NCI-H2029 treated with DMSO at 0.1 percent for 48 hours (cell line): ENCODE measurements around the gene EFCAB5.
"Not testable (repeated sequence)": the region's sequence is repeated elsewhere in the genome, so short reads cannot be mapped to it uniquely, and the experiment has no call there.

ENCODE experiments used
- DNase-seq: peaks from one replicate; lab custom pipeline; 2025; lab: John Stamatoyannopoulos, UW

Gene EFCAB5

DNA sequence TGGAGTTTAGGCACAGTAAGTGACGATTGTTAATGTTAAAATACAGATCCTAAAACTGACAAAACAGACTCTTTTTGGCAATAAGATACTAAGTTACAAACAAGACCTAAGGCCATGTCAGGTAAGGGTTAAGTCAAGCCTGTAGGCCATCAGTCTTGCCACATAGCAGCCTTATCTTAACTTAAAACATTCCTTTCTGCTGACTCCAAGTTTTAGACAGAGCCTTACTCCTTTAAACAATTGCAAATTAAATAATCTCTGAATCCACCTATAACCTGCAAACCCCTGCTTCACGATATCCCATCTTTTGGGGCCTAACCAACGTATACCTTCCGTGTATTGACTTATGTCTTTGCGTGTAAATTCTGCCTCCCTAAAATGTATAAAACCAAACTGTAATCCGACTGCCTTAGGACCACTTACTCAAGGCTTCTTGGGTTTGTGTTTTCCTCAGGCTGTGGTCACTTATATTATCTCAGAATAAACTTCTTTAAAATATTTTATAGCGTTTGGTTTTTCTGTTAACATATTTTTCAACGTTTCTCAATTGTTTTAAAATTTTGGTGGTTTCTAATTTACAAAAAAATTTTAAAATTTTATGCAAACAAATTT is 64.4 kb downstream of the EFCAB5 start:
- DNase-seq: no peak

DNA sequence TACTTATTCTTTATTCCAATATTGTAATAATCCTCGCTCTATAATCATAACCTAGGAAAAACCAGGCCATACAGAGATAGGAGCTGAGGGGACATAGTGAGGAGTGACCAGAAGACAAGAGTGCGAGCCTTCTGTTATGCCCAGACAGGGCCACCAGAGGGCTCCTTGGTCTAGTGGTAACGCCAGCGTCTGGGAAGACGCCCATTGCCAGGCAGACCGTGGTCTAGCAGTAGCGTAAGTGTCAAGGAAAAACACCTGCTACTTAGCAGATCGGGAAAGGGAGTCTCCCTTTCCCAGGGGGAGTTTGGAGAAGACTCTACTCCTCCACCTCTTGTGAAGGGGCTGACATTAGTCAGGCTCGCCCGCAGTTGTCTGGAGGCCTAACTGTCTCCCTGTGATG is 70.5 kb downstream of the EFCAB5 start:
- not testable (repeated sequence) for DNase-seq

DNA sequence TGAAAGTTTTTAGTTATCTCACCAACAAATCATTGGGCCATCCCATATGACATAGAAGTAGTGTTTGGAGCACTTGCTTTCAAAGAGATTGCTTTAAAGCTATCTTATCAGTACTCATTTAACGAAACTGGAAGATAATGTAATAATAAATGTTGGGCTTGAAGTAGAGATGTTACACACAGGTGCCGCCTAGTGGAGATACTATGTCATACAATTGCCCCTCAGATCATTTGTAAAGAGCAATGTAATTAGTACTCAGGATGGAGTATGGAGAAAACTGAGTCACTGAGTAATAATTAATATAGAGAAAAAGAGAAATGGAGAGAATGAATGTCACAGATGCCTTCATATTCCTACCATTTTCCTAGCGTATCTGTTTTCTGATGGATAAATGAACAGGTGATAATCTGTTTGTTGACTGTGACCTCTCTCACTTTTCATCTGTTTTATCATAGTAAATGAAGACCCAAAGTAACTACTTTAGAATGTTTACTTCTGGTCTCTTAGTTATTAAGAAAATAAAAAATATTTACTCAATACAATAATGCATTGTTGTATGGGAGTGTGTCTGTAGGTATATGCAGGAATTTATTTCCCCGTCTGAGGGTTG is 80.4 kb downstream of the EFCAB5 start:
- peak; percentile 75 for DNase-seq

DNA sequence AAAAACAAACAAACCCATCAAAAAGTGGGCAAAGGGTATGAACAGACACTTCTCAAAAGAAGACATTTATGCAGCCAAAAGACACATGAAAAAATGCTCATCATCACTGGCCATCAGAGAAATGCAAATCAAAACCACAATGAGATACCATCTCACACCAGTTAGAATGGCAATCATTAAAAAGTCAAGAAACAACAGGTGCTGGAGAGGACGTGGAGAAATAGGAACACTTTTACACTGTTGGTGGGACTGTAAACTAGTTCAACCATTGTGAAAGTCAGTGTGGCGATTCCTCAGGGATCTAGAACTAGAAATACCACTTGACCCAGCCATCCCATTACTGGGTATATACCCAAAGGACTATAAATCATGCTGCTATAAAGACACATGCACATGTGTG is 83.9 kb downstream of the EFCAB5 start:
- not testable (repeated sequence) for DNase-seq

DNA sequence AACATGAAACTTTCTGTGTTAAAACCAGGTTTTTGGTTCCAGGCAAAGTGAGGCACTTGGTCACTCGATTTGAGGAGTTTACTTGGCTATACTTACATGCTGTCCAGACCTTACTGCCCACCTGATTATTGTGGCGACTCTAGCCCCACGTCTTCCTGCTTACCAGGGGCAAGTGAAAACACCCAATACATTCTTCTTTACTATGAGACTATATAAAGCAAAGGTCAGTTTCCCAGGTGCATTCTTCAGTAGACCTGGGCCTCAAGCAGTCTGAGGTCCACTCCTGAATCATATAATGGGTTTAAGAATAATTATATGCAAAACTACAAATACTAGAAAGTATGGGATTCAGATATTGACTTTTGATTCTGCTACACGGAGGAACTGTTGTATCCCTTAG is 86.2 kb downstream of the EFCAB5 start:
- DNase-seq: no peak

DNA sequence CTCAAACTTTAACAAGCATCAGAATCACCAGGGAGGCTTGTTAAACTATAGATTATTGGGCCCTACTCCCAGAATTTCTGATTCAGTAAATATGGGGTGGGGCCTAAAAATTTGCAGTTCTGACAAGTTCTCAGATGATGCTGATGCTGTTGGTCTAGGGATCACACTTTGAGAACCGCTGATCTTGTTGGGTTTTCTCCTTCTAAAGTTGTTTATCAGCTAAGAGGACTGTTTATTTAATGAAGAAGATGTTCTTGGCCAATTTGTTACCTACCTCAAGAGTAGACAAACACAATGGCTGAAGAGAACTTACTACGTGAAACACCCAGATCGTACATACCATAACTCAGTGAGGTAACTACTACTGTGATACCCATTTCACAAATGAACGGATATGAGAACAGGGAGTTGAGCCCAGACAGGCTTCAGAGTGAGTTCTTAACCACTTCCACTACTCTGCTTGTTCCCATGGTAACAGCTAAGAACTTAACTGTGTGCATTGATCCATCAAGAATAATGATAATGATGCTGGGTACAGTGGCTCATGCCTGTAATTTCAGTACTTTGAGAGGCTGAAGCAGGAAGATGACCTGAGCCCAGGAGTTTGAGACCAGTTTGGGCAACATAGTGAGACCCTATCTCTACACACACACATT is 89.9 kb downstream of the EFCAB5 start:
- DNase-seq: no peak

DNA sequence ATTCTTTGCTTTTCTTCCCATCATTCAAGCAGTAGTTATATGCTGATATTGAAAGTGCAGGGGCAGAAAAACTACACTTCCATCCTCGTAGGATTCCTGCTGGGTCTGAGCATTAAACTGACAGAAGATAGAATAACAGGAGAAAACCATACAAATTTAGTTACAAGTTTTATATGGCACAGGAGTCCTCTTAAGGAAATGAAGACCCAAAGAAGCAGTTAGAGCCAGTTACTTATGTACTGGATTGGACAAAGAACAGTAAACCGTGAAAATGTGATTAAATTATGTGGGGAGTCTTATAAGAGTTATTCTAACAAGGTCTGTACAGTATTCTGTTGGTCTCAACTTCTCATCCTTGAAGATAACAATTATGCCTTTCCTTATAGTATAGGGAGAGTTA is 93.9 kb downstream of the EFCAB5 start:
- DNase-seq: no peak

DNA sequence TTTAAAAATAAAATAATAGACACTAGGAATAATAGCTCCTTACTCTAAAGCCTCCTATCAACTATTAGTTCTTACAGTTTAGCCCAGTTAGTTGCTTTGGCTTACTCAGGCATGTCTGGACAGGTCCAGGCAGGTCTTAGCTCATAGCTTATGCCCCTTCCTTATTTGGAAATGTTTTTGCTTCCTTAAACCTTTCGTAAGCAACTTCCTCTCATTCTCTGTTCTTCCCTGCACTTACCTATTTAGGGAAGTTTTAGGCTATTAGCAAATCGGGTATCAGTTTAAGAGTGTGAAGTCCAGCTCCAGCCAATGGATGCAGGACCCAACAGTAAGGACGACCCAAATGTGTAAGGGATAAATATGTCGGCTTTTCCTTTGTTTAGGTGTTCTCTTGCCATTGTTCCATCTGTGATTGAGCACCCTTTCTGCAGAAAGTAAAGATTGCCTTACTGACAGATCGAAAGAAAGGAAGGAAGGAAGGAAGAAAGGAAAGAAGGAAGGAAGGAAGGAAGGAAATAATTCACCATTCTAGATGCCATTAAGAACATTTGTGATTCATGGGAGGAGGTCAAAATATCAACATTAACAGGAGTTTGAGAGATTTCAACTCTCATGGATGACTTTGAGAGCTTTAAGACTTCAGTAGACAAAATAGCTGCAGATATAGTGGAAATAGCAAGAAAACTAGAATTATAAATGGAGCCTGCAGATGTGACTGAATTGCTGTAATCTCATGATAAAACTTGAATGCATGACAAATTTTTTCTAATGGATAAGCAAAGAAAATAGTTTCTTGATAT is 99.5 kb downstream of the EFCAB5 start:
- not testable (repeated sequence) for DNase-seq

DNA sequence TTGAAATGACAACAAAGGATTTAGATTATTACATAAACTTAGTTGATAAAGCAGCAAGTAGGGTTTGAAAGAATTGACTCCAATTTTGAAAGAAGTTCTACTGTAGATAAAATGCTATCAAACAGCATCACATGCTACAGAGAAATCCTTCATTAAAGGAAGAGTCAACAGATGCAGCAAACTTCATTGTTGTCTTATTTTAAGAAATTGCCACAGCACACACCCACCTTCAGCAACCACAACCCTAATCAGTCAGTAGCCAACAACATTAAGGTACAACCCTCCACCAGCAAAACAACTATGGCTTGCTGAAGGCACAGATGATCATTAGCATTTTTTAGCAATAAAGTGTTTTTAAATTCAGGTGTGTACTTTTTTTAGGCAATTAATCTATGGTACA is 100.1 kb downstream of the EFCAB5 start:
- DNase-seq: no peak

DNA sequence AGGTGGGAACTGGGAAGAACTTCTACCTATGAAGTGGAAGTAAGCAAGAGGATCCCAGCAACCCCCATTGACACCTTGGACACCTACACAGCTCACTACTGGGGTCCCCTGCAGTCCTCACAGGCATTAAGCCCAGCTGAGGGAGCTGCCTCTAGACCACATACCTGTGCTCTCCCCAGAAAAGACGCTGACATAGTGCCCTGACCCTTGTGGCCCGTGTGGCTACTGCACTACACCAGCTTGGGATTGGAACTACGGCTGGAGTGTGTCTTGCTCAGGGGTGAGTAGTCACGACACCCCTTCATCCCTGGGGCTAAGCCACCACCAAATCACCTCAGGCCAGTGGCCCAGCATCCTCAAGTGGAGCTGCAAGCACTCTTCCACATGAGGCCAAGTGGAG is 120.9 kb downstream of the EFCAB5 start:
- no peak for DNase-seq

DNA sequence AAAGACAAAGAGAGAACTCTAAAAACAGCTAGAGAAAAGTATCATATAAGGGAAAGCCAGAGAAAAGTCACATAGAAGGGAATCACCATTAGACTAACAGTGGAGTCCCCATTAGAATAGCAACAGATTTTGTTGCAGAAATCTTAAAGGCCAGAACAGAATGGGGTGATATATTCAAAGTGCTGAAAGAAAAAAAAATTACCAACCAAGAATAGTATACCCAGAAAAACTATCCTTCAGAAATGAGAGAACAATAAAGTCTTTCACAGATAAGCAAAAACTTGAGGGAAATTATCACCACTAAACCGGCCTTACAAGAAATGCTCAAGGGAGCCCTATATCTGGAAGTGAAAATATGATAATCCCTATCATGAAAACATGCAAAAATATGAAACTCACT is 123.3 kb downstream of the EFCAB5 start:
- DNase-seq: no peak

DNA sequence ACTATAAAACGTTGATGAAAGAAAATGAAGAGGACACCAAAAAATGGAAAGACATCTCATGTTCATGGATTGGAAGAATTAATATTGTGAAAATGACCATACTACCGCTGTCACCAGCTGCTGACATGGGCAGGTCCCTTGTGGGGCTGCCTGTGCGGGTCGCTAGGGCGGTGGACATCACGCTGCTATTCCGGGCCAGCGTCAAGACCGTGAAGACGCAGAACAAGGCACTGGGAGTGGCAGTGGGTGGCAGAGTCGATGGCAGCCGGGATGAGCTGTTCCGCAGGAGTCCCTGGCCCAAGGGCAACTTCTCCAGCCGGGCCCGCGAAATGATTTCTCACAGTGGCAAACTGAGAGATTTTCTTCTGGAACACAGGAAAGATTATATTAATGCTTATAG is 127.0 kb downstream of the EFCAB5 start:
- no peak for DNase-seq

DNA sequence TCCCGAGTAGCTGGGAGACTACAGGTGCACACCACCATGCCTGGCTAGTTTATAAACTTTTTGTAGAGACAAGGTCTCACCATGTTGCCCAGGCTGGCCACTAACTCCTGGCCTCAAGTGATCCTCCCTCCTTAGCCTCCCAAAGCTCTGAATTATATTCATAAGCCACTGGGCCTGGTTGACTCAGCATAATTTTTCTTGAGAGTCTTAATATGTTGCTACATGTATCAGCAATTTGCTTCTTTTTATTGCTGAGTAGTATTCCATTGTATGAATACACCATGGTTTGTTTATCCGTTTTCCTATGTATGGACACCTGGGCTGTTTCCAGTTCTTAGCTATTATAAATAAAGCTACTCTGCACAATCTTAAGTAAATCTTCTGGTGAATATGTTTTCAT is 132.8 kb downstream of the EFCAB5 start:
- no peak for DNase-seq

DNA sequence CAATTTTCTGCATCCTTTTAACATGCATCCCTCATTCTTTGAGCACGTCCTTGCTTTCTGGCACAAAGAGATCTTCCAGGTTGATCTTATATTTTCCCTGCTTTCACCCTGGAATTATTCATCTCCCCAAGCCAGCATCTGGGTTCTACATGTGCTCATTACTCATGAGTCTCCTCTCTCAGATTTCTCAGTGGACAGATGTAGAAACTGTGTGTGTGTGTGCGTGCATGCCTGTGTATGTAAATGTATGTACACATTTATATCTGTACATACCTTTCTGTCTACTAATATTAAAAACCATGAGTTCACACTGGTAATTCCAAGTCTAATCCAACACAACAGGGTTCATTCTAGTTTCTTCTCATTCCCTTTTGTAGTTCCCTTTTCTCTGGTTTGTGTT is 133.3 kb downstream of the EFCAB5 start:
- no peak for DNase-seq

DNA sequence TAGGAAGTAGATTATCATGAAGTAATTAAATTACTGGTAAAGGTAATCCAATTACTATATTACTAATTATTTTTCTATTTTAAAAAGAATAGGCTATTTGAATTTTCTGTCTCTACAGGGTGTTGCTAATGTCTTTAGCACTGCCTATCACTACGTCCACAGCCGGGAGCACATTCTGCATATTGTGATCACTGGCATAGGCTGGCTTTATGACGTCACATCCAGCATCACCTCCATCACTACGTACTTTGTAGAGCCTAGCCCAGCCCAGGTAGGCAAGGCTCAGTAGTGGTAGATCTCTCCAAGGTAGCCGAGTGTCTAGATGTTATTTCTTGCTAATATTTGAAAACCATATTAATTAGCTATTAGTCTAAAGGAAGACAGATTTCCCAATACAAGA is 141.3 kb downstream of the EFCAB5 start:
- no peak for DNase-seq

DNA sequence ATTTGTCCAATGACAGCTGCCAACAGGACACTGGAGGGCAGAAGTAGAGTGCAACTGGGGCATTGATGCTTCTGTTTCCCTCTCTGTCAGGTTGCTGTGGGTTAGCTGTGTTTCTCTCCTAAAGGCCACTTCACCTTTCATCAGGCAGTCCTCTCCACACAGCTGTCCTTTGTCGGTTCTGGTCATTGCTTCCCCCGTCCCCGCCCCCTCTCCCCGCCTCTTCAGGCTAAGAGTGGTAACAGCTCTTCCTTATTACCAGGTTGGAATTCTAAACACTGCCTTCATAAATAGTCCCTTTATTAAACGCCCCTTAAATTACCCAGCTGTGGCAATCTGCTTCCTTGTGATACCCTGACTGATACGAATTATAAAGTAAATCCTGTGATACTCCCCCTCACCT is 143.4 kb downstream of the EFCAB5 start:
- DNase-seq: peak; percentile 14

DNA sequence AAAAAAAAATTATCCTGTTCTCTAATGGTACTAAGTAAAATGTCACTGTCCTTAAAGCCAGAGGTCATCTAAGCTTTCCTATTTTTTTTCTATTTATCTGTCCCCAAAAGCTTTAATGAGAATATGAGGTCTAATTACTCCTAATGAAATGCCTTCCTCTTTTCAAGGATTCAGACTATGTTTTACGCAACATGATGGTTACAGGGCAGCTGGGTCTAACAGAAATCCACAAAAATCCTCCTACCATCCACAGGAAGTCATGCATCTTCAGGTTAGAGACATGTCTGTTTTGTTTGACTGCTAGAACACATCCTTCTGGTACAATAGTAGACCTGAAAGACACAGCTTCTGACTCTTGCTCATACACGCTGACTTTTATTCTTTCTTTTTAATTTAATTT is 145.5 kb downstream of the EFCAB5 start:
- no peak for DNase-seq

DNA sequence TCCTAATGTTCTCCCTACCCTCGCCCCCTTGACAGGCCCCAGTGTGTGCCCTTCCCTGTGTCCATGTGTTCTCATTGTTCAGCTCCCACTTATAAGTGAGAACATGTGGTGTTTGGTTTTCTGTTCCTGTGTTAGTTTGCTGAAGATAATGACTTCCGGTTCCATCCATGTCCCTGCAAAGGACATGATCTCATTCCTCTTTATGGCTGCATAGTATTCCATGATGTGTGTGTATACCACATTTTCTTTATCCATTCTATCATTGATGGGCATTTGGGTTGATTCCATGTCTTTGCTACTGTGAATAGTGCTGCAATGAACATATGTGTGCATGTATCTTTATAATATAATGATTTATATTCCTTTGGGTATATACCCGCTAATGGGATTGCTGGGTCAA is 146.0 kb downstream of the EFCAB5 start:
- not testable (repeated sequence) for DNase-seq

DNA sequence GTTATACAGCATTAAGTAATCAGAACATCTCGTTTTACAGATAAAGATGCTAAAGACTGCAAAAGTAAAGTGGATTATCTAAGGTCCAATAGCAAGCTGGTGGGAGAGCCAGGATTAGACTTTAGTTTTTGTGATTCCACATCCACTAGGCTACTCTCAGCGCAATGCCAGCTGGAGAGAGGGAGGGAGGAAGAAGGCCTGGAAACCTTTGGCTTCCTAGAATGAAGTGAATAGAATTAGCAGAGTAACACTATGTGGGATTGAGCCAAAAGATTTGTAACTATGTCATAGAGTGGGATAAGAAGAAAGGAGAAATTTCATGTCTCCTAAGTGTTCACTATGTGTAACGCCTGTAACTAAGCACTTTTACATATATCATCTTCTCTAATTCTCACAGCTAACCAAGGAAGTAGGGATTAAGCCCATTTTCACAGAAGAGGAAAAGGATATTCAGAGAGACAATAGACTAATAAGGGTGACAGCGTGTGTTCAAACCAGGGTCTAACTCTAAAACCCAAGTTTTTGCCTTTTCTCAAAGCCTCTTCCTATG is 149.8 kb downstream of the EFCAB5 start:
- no peak for DNase-seq

DNA sequence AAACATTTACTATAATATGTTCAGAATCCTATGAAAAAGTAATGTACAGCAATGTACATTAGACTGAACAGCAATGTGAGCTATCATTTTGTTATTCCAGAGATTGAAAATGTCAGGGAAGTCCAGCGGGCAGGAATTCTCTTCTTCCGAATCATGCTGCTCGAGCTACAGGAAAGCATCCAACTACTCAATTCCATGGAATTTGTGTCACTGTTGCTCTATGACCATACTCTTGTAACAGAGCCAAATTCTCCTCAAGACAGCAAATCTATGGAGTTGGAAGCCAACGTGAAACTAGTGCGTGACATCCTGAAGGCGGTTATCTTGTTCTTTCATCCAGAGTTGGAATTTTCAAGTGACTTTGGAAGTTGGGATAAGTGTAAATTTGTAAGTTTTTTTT is 150.3 kb downstream of the EFCAB5 start:
- no peak for DNase-seq

DNA sequence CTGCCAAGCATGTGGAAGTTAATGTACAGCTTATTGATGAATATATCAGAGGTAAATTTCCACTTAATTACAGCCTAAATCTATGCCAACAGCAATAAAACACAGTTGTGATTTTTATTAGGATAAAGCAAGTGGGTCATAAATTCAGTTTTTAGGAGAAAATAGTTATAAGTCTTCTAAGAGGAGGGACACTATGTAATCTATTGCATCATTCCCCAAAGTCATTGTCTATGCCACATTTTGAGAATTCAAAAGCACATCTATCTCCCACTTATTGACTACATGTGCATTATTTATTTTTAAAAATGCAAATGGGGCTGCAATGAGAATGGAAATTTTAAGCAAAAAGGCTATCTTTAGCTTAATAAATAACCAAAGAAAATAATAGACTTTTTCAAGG is 151.5 kb downstream of the EFCAB5 start:
- DNase-seq: no peak

DNA sequence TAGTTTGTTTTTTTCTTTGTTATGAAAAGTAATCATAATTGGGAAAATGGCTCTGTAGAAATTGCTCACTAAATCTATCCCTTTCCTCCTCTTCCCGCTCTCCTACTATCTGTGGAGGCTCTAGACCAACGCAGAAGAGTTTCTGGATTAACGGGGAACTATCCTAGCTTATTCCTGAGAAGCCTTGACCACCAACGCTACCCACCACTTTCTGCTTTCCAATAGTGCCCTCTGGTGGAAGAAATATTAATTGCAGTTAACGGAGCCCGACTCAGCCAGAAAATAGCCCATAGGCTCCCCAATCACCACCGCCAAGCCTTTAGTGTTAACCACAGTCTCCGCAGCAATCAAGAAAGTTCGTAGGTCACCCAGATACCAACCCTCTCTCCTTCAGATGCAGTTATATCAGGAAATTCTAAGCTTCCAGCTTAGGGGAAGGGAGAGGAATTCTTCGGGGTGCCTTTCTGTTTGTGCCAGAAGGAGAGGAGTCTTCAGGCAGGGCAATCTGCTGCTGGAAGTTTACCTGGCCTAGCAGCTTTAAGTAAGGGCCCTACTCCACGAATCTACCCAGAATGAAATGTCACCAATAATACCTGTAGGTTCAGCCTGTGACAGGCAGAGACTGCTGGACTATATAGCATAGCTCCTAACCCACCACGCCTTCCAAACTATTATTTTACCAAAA is 152.2 kb downstream of the EFCAB5 start:
- DNase-seq: peak; percentile 31
